Activated gamma-delta T cell (primary cell): ENCODE results near the gene MRPL1.
A peak's percentile ranks its signal among the peaks of the same experiment; 100 is the strongest.
"Not testable (repeated sequence)": the region's sequence is repeated elsewhere in the genome, so short reads cannot be mapped to it uniquely, and the experiment has no call there.

Experiments used
- DNase-seq: peaks from one replicate; lab custom pipeline; 2025; lab: John Stamatoyannopoulos, UW

MRPL1 gene

DNA sequence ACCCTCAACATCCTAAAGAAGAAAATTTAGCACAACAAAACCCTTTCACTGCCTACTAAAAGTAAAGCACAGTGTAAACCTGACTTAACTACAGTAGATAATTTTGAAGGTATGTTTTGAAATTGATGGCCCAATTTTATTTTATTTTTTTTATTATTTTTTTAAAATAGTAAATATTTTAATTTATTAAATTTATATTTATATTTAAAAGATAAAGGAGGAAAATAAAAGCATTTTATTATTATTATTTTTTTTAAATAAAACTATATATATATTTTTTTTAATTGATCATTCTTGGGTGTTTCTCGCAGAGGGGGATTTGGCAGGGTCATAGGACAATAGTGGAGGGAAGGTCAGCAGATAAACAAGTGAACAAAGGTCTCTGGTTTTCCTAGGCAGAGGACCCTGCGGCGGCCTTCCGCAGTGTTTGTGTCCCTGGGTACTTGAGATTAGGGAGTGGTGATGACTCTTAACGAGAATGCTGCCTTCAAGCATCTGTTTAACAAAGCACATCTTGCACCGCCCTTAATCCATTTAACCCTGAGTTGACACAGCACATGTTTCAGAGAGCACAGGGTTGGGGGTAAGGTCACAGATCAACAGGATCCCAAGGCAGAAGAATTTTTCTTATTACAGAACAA, 120.4 kb downstream of the MRPL1 start:
- DNase-seq: not testable (repeated sequence)

DNA sequence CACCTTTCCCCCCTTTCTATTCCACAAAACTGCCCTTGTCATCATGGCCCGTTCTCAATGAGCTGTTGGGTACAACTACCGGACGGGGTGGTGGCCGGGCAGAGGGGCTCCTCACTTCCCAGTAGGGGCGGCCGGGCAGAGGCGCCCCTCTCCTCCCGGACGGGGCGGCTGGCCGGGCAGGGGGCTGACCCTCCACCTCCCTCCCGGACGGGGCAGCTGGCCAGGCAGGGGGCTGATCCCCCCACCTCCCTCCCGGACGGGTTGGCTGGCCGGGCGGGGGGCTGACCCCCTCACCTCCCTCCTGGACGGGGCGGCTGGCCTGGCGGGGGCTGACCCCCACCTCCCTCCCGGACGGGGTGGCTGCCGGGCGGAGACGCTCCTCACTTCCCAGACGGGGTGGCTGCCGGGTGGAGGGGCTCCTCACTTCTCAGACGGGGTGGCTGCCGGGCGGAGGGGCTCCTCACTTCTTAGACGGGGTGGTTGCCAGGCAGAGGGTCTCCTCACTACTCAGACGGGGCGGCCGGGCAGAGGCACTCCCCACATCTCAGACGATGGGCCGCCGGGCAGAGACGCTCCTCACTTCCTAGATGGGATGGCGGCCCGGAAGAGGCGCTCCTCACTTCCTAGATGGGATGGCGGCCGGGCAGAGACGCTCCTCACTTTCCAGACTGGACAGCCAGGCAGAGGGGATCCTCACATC, 121.1 kb downstream of the MRPL1 start:
- peak; percentile 9 for DNase-seq

DNA sequence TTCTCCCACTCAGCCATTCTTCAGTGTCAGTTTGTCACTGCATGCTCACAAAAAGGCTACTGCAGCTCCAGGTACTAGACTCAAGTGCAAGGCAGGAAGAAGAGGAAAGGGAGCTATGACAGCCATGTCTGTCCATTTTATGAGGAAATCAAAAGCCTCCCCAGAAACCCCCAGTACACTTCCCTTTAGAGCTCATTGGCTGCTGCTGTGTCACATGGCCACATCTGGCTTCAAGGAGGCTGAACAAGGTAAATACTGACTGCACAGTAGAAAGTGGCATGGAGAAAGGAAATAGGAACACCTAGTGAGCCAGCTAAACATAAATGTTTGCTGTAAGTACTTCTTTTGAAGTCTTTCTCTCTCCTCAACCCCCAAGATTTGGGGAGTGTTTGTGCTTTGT, 127.3 kb downstream of the MRPL1 start:
- DNase-seq: no peak

DNA sequence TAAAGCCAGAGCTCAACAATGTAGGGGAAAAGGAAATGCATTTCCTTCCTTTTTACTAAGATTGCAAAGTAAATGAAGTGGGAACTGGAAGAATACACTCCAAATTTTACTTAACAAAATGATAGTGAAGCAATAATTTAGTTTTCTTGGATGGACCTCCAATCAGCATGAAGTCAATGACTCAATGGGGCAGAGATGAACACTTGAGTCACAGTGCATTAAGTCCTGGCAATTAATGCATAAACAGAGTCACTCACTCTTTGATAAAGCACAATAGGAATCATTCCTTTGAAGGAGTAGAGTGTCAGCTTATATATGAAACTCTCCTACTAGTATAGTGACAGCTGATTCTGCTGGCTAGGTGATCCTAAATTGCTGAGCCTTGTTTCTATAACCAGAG, 127.8 kb downstream of the MRPL1 start:
- DNase-seq: no peak

DNA sequence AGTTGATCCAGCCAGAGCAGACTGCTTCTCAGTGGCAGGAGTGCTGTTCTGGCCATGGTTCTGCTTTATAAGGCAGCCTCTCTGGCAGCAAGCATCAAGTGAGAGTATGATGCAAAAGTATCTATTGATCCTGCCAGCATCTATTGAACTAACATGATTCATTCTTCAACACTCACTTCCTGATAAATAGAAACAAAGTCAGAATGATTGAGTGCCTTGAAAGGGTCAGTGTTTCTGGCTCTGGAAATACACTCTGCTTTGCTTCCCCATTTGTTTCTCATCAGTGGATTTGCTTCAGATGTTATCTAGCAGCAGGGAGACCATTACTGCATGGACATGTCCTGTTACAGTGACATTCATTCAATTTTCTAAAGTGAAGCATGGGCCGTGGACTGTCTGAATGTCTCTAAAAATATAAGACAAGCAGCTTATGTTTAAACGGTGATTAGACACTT, 128.3 kb downstream of the MRPL1 start:
- no peak for DNase-seq

DNA sequence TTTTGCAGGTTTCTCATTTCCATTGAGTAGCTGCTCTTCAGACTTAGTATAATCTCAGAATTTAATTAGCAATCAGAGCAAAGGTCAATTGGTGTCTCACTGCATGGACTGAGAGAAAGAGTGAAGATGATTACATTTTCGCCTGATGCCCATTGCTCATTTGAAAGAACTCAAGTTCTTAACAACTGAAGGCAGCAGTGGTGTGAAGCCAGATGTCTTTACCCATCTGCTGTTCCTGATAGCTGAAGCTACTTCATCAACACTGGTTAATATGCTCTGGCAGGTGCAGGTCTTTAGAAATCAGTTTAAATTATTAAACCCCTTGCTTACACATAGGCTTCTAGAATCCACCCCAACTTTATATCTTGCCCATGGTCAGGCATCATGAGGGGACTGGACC, 130.0 kb downstream of the MRPL1 start:
- no peak for DNase-seq

DNA sequence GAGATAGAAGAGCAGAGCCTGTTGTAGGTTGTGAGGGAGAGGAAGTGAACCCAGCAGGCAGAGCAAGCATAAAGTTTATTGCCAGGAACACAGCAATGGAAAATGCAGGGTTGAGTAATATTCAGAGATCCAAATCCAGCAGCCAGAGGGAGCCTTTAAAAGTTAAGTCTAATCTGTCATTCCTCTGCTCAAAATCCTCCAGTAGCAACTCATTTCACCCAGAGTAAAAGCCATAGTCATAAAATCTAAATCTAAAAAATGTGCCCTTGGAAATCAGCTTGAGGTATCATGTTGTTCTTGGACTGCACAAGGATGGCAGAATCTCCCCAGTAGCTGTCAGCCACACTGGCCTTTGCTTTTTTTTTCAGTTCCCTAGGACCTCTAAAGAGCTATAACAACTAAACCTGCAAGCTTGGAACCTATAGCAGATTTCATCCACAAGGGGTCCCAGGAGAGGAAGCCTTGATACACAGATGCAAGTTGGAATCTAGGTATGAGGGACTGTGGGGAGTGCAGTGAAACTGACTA, 131.6 kb downstream of the MRPL1 start:
- no peak for DNase-seq

DNA sequence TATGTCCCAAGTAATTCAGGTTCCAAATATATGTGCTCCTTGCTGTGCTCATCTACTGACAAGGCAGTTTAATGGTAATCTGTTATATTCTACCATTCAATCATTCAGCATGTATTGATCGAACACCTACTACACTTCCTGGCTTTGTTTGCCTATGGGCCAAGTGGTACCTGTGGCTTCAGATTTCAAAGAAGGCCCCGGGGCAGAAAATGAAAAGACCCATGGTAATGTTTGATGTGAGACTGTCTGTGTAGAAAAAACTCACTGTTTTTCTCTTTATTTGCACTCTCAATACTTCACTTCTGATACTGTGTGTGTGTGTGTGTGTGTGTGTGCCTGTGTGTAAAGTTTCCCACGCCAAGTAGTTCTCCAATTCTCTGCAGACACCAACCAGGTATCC, 133.4 kb downstream of the MRPL1 start:
- DNase-seq: no peak

DNA sequence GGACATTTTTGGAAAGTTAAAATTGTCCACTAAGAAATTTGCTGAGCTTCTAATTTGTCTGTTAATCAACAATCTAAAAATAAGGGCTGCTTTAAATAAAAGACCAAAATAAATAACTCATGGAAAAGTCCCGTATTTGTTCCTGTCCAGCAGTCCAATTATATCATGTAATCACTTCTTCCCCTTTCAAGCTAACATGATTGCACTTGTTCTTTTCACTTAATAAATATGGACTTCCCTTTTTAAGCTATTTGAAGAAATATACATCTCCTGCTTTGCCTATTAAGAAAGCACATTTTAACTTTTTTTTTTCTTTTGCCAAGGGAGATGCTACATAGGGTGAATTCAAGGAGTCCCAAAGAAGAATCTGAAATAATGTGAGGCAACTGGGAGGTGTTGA, 138.9 kb downstream of the MRPL1 start:
- DNase-seq: no peak

DNA sequence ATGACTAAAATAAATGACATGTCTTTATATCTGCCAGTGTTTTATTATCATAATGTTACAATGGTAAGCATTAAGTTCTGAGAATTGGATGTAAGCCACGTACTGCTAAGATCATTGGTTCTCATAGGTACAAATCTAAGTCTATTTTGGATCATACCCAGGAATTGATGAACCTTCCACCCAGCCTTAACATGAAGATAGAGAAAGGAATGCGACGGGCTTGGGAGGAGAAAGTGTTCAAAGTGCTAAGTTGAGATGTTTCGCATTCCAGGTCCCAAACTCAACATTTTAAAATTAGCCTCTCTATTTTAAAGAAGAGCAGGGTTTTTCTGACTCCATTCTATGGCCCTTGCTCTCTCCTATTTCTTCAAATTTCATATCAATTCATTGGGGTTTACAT, 139.6 kb downstream of the MRPL1 start:
- DNase-seq: no peak
